ENCODE results near the gene SLC44A1.

SLC44A1 gene

DNA sequence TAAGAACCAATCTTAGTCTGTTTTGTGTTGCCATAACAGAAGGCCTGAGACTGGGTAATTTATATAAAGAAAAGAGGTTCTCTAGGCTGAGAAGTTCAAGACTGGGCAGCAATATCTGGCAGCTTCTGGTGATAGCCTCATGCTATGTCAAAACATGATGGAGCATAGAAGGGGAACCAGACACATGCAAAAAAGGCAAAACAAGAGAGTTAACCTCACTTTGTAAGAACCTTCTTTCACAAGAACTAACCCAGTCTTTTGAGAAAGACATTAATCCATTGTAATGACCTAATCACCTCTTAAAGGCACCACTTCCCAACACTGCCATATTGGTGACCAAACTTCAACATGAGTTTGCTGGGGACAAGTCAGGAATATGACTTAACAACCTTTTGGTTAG lies 240.7 kb downstream of the SLC44A1 start:
- DNase-seq, result no peak

Measured in NCI-H345 (cell line).